Smooth muscle cell (in vitro differentiated cells): Measurements from ENCODE around the gene PLEKHA8. TPM values are rescaled to one million over a fixed set of nuclear protein-coding genes. Genes with fewer than 3 reads are reported as not detected.

Source experiments
- DNase-seq: peaks from one replicate; lab custom pipeline; 2025; ENCODE audit not compliant: unreplicated experiment; lab: John Stamatoyannopoulos, UW
- H2AFZ ChIP-seq: fragments of 200-600 bp; sonication (generic); 2 replicates; pipeline ENCODE4 v1.6.0; 2016; ENCODE audit warnings: antibody characterized with exemption, low read depth, mild to moderate bottlenecking
- H3F3A ChIP-seq: fragments of 200-600 bp; sonication (generic); 2 replicates; pipeline ENCODE4 v1.6.0; 2017; ENCODE audit warnings: antibody characterized with exemption, low read depth
- H3K27ac ChIP-seq: fragments of 200-600 bp; sonication (generic); 2 replicates; pipeline ENCODE4 v1.5.1; 2016; ENCODE audit warnings: low read depth, mild to moderate bottlenecking
- H3K27me3 ChIP-seq: fragments of 200-600 bp; sonication (generic); 2 replicates; pipeline ENCODE4 v1.6.1; 2016; ENCODE audit warnings: low read depth, mild to moderate bottlenecking
- H3K36me3 ChIP-seq: fragments of 200-600 bp; sonication (generic); 2 replicates; pipeline ENCODE4 v1.5.1; 2016; ENCODE audit warnings: low read depth
- H3K4me1 ChIP-seq: fragments of 200-600 bp; sonication (generic); 2 replicates; pipeline ENCODE4 v1.5.1; 2016; ENCODE audit warnings: low read depth
- H3K4me2 ChIP-seq: fragments of 200-600 bp; sonication (generic); 2 replicates; pipeline ENCODE4 v1.6.0; 2016; ENCODE audit warnings: mild to moderate bottlenecking
- H3K4me3 ChIP-seq: fragments of 200-600 bp; sonication (generic); 2 replicates; pipeline ENCODE4 v1.5.1; 2016; ENCODE audit warnings: mild to moderate bottlenecking
- H3K79me2 ChIP-seq: fragments of 200-600 bp; sonication (generic); 2 replicates; pipeline ENCODE4 v1.6.0; 2016; ENCODE audit warnings: low read depth, mild to moderate bottlenecking
- H3K9ac ChIP-seq: fragments of 200-600 bp; sonication (generic); 2 replicates; pipeline ENCODE4 v1.6.0; 2016; ENCODE audit warnings: low read depth
- H3K9me3 ChIP-seq: fragments of 200-600 bp; sonication (generic); replicated peaks from 2 replicates; pipeline ENCODE4 v1.5.1; 2016; ENCODE audit warnings: low read depth
- H4K20me1 ChIP-seq: fragments of 200-600 bp; sonication (generic); 2 replicates; pipeline ENCODE4 v1.6.0; 2016; ENCODE audit warnings: low read depth
- CTCF ChIP-seq: fragments of 200-600 bp; sonication (generic); IDR thresholded peaks from 2 replicates; pipeline ENCODE4 v1.5.1; 2017; ENCODE audit warnings: borderline replicate concordance, mild to moderate bottlenecking, antibody characterized with exemption; ENCODE audit not compliant: insufficient read depth, poor library complexity, severe bottlenecking
- WGBS: methylation state at CpG from one replicate; pipeline ENCODE4 v1.1.7; 2016; ENCODE audit warnings: low lambda C conversion rate; 5-methylcytosine and 5-hydroxymethylcytosine counted together
- polyA plus RNA-seq: library from polyadenylated mRNA; unstranded; fragments of >200 nt; fragmentation: Nextera tagmentation; extraction: Ambion mirVana; gene quantifications from 2 replicates; pipeline ENCODE4 v1.2.1, GENCODE V29; 2016
- total RNA-seq: library from RNA; depleted of rRNA; stranded (reverse); fragments of >200 nt; gene quantifications from 2 replicates; pipeline ENCODE4 v1.2.3, GENCODE V29; 2014

Gene PLEKHA8
- total and polyA plus RNA-seq, 2 experiments from 2014 or later = 10.0 to 20.4 TPM

GRCh38 chr7:30090111-30090510, 61.9 kb downstream of the PLEKHA8 start:
- H3K4me2 ChIP-seq = no peak overlapping the region
- H3K27ac ChIP-seq = no peak overlapping the region
- 98% methylated on average over 3 of the region's 3 CpGs for WGBS
- no peaks in the 10 kb centered on the region for H3K79me2 ChIP-seq
- H3K4me3 ChIP-seq = no peak overlapping the region
- H3K9ac ChIP-seq = no peak overlapping the region
- peaks cover 8% of the 10 kb centered on the region for H4K20me1 ChIP-seq
- no peak for TF ChIP-seq CTCF
- no peak overlapping the region for H2AFZ ChIP-seq
- no peaks in the 10 kb centered on the region for H3F3A ChIP-seq
- H3K36me3 ChIP-seq = no peaks in the 10 kb centered on the region
- DNase-seq = no peak
- no peaks in the 10 kb centered on the region for H3K9me3 ChIP-seq
- no peaks in the 10 kb centered on the region for H3K27me3 ChIP-seq
- no peaks in the 10 kb centered on the region for H3K4me1 ChIP-seq

- no peaks in the 10 kb centered on the region for H3K9me3 ChIP-seq
- no peak overlapping the region for H2AFZ ChIP-seq
- no peaks in the 10 kb centered on the region for H3F3A ChIP-seq
- TF ChIP-seq CTCF = no peak
- no peak overlapping the region for H3K4me3 ChIP-seq
- no peak overlapping the region for H3K9ac ChIP-seq
- H3K79me2 ChIP-seq = no peaks in the 10 kb centered on the region
- peak overlapping the region; percentile 32 for H3K27ac ChIP-seq
- WGBS = 52% methylated on average over 2 of the region's 2 CpGs
- no peak overlapping the region for H3K4me2 ChIP-seq
- no peak for DNase-seq
- no peaks in the 10 kb centered on the region for H3K27me3 ChIP-seq
- no peaks in the 10 kb centered on the region for H3K4me1 ChIP-seq
- no peaks in the 10 kb centered on the region for H3K36me3 ChIP-seq
- H4K20me1 ChIP-seq = peaks cover 4% of the 10 kb centered on the region
Measured at GRCh38 chr7:30091491-30091912, 63.3 kb downstream of the PLEKHA8 start.

GRCh38 chr7:30091987-30092386, 63.8 kb downstream of the PLEKHA8 start:
- H3K4me3 ChIP-seq = no peak overlapping the region
- DNase-seq = no peak
- WGBS = 92% methylated on average over 5 of the region's 5 CpGs

More at GRCh38 chr7:30091987-30092386, 63.8 kb downstream of the PLEKHA8 start:
- no peak overlapping the region for H2AFZ ChIP-seq
- no peaks in the 10 kb centered on the region for H3K27me3 ChIP-seq
- H4K20me1 ChIP-seq = no peaks in the 10 kb centered on the region
- peak overlapping the region; percentile 32 for H3K27ac ChIP-seq
- H3K9me3 ChIP-seq = no peaks in the 10 kb centered on the region
- TF ChIP-seq CTCF = no peak
- no peaks in the 10 kb centered on the region for H3K79me2 ChIP-seq
- H3K4me1 ChIP-seq = no peaks in the 10 kb centered on the region
- no peaks in the 10 kb centered on the region for H3K36me3 ChIP-seq
- no peaks in the 10 kb centered on the region for H3F3A ChIP-seq
- no peak overlapping the region for H3K9ac ChIP-seq
- H3K4me2 ChIP-seq = no peak overlapping the region
